Fibroblast of skin of right quadriceps (primary cell): Measurements from ENCODE around the gene EML1.

Experiments
- DNase-seq: peaks from one replicate; pipeline ENCODE4 v3.0.0-alpha.2; 2013

The EML1 gene

GRCh38 chr14:99807413-99808153, 14.4 kb downstream of the EML1 start:
- peak; percentile 32 for DNase-seq

DNA sequence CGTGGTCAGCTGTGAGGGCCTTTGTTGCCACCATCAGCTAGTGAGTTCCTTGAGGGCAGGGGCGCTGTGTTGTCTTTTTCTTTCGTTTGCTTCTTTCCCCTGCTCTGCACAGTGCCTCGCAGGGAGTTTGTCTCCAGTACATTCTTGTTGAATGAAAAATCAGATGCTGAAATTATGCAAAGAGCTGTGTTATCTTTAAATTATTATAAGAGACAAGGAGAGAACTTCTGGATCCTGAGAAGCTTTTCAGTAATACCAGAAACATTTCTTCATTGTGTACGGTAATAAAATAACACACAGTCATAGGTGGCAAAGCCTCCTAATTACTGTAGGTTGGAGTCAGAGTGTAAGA, 14.9 kb downstream of the EML1 start:
- no peak for DNase-seq

DNA sequence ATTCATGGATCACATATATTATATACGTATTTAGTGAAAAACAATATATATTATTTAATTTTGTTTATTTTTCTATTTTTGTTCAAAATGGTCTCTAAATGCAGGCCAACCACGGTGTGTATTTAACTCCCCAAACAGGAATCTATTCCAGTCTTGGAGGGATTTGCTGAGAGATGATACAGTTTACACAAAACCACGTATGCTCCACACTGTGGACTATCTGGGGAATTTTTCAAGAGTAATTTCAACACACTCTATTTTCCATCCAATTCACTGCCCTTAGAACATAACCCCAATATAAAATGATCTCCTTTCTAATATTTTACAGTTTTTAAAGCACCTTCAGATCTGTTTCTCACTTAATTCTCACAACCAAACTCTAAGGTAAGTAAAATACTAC, 15.3 kb downstream of the EML1 start:
- no peak for DNase-seq

- peak; percentile 46 for DNase-seq
These were observed 16.1 kb downstream of the EML1 start for GRCh38 chr14:99809360-99809759.

- DNase-seq = no peak
These were observed 16.8 kb downstream of the EML1 start for GRCh38 chr14:99809859-99810558.

DNA sequence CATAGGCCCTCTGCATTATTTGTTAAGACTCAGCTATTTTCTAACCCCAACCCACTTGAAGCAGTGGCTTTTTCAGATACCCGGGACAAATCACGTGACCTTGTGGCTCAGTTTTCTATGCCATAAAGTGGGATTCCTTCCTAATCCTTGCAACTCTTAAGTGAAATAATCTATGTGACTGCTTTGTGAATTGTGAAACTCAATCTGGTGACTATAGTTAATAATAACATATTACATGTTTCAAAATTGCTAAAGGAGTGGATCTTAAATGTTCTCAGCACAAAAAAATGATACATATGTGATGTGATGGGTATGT, 17.3 kb downstream of the EML1 start:
- no peak for DNase-seq

GRCh38 chr14:99812096-99812750, 19.0 kb downstream of the EML1 start:
- no peak for DNase-seq

GRCh38 chr14:99812892-99813291, 19.7 kb downstream of the EML1 start:
- no peak for DNase-seq

DNA sequence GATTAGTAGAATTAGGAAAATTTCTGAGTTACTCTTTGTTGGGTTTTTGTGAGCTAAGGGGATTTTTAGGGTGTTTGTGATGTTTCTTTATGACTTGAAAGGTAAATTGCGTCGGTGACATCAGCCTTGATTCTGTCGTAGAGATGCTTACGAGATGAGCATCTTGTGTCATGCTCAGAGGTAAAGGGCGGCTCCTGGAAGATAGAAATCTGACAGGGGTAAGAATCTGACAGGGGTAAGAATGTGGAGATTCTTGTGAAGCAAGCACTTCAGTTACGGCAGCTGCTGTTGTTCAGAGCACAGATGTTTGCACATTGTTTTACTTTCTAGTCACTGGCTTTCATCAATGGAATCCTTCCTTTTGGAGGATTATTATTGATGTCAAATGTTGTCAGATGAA, 22.5 kb downstream of the EML1 start:
- DNase-seq = no peak

DNA sequence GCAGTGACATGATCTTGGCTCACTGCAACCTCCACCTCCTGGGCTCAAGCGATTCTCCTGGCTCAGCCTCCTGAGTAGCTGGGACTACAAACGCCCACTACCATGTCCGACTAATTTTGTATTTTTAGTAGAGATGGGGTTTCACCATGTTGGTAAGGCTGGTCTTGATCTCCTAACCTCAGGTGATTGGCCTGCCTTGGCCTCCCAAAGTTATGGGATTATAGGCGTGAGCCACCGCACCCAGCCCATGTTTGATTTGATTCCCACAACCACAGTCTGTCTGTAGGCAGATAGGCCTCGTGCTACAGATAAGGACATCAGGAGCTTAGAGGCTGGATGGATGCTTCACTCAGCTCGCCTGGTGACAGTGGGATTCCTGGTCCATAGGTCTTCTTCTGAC, 23.0 kb downstream of the EML1 start:
- no peak for DNase-seq

DNA sequence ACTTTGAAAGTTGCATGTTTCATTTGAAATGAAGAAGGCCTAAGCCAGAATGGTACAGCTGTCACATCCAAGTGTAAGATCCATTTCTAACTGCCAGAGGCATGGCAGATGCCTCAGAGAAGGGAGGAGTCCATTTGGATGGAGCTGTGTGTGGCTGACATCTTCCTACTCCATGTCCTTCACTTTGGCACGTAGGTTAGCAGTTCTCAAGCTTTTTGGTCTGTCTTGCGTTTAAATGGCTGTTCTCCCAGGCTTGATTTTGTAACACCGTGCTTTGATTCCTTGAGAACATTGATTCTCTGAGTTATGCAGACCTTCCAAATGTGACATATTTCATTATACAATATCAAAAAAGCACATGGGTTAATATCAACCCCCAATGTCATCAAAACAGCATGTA, 23.4 kb downstream of the EML1 start:
- DNase-seq = no peak

DNA sequence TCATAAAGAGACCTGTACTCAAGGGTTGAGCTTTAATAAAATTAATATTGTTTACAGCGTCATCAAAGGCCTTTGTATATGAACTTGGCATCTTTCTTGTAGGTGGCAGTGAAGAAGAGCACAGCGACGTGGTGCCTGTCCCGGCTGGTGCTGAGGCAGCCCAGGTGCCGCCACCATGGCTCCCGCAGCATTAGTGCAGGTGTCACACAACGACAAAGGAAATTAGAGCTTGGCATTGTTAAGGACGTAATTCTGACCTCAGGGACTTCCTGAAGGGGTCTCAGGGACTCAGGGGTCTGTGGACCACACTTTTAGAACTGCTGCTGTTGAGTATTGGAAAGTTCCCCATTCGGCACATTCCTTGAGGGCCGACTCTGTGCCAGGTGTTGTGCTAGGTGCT, 24.1 kb downstream of the EML1 start:
- DNase-seq = no peak

- no peak for DNase-seq
These were observed 25.4 kb downstream of the EML1 start for GRCh38 chr14:99818503-99819036.

DNA sequence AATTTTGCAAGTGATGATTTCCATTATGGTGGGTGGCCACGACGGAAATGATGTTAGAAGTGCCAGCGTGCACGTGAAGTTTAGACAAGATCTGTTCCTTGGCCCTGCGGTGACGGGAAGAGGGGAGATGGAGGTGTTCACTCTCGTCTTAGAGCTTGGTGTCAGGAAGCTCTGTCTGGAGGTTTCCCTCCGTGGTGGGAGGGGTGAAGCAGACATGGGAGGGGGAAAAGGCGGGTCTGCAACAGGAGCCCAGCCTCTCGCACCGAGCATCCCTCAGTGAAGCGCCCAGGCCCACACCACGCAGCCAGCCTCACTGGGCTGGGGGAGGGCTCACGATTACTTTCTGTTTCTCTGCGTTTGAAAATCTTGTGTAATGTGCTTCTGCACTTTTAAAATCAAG, 26.3 kb downstream of the EML1 start:
- DNase-seq = no peak

DNA sequence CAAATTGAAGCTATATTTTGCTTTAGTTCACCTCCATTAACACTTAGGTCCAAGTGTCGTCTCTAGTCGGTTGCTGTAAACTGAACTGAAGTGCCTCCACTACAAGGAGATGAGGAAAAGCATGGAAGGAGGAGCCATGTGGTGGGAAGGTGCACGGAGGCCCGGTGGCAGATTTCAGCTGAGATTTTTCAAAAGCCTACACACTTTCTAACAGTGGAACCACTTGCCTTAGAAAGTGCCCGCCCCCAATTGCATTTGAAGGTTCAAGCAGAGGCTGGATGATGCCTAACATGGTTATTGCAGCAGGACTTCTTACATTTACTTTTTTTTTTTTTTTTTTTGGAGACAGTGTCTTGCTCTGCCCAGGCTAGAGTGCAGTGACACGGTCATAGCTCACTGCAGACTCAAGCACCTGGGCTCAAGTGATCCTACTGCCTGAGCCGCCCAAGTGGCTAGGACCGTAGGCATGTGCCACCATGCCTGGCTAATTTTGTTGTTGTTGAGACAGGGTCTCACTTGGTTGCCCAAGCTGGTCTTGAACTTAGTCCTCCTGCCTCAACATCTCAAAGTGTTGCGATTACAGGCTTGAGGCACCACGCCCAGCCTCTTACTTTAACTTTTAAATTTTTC, 27.6 kb downstream of the EML1 start:
- DNase-seq = no peak

- peak; percentile 95 for DNase-seq
These were observed 28.6 kb downstream of the EML1 start for GRCh38 chr14:99821519-99822508.

GRCh38 chr14:99822800-99823455, 29.7 kb downstream of the EML1 start:
- no peak for DNase-seq

- DNase-seq = no peak
These were observed 31.6 kb downstream of the EML1 start for GRCh38 chr14:99824776-99825175.

GRCh38 chr14:99829450-99829849, 36.2 kb downstream of the EML1 start:
- no peak for DNase-seq

DNA sequence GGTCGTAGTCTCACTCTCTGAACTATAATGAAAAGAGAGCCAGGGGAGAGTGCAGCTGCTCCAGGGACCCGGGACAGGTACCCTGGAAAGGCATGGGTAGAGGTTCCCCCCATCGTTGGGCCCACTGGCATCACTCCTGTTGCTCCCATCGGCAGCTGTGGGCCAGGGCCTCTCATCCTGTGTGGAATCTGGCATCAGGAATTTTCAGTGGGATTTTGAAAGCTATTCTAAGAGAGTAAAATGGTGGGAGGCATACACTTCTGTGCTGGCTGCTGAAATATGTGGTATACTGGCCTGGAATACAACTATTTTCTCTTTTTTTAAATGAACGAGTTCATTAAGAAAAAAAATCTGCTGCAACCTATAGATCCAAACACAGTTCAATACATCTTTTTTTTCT, 38.1 kb downstream of the EML1 start:
- no peak for DNase-seq

DNA sequence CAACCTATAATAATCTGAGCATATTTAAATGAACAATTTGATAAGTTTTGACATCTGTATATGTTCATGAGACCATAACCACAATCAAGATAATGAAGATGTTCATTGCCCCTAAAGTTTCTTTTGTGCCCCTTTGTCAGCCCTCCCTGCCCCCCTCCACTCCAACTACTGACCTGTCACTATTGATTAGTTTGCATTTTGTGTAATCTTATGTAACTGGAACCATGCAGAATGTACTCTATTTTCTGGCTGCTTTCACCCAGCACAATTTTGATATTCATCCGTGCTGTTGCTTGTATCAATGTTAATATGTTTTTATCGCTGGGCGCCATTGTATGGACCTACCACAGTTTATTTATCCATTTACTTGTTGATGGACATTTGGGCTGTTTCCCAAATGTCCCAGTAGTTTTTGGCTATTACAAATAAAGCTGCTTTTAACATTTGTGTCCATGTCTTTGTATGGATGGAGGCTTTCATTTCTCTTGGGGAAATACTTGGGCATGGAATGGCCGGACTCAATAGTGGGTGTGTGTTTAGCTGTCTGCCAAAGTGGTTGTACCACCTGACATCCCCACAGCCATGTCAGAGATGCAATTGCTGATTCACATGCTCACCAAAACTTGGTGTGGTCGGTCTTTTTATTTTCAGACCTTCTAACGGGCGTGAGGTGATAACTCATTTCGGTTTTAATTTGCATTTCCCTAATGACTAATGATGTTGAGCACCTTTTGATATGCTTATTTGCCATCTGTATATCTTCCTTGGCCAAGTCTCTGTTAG, 38.9 kb downstream of the EML1 start:
- DNase-seq = no peak
